ENCODE data around the gene IQSEC2. TPM values are rescaled to one million over a fixed set of nuclear protein-coding genes. Genes with fewer than 3 reads are reported as not detected.

IQSEC2 gene
- 18.8 and 20.4 TPM in 2 replicates for total RNA-seq (2014; rRNA removed; shearing (Covaris generic))

GRCh38 chrX:53281321-53281822 lies at the start of gene IQSEC2:
TSS of gene IQSEC2 (minus strand) at chrX:53281584.
- peak; percentile 88 for DNase-seq (ENCODE audit: low read depth)

GRCh38 chrX:53330331-53330730 lies 48.9 kb upstream of the IQSEC2 start:
- no peak for DNase-seq (ENCODE audit: low read depth)

- no peak for DNase-seq (ENCODE audit: low read depth)
These were observed 43.4 kb upstream of the IQSEC2 start for GRCh38 chrX:53324803-53325202.

GRCh38 chrX:53324085-53324484 lies 42.7 kb upstream of the IQSEC2 start:
- DNase-seq (ENCODE audit: low read depth) = no peak

GRCh38 chrX:53323196-53323595 lies 41.8 kb upstream of the IQSEC2 start:
- peak; percentile 47 for DNase-seq (ENCODE audit: low read depth)

- no peak for DNase-seq (ENCODE audit: low read depth)
These were observed 40.6 kb upstream of the IQSEC2 start for GRCh38 chrX:53321943-53322497.

GRCh38 chrX:53321230-53321942 lies 40.0 kb upstream of the IQSEC2 start:
- no peak for DNase-seq (ENCODE audit: low read depth)

GRCh38 chrX:53320543-53321229 lies 39.3 kb upstream of the IQSEC2 start:
- DNase-seq (ENCODE audit: low read depth) = no peak

GRCh38 chrX:53319614-53320542 lies 38.5 kb upstream of the IQSEC2 start:
- DNase-seq (ENCODE audit: low read depth) = no peak

GRCh38 chrX:53318766-53319353 lies 37.5 kb upstream of the IQSEC2 start:
- no peak for DNase-seq (ENCODE audit: low read depth)

GRCh38 chrX:53317365-53318069 lies 36.1 kb upstream of the IQSEC2 start:
- peak; percentile 54 for DNase-seq (ENCODE audit: low read depth)

GRCh38 chrX:53316860-53317237 lies 35.5 kb upstream of the IQSEC2 start:
- DNase-seq (ENCODE audit: low read depth) = no peak

- DNase-seq (ENCODE audit: low read depth) = no peak
These were observed 34.9 kb upstream of the IQSEC2 start for GRCh38 chrX:53316111-53316859.

GRCh38 chrX:53313728-53314105 lies 32.3 kb upstream of the IQSEC2 start:
- DNase-seq (ENCODE audit: low read depth) = peak; percentile 80

- DNase-seq (ENCODE audit: low read depth) = peak; percentile 82
These were observed 31.8 kb upstream of the IQSEC2 start for GRCh38 chrX:53312946-53313727.

- no peak for DNase-seq (ENCODE audit: low read depth)
These were observed 28.5 kb upstream of the IQSEC2 start for GRCh38 chrX:53309837-53310236.

- DNase-seq (ENCODE audit: low read depth) = no peak
These were observed 27.5 kb upstream of the IQSEC2 start for GRCh38 chrX:53308836-53309235.

GRCh38 chrX:53305996-53306937 lies 24.9 kb upstream of the IQSEC2 start:
- no peak for DNase-seq (ENCODE audit: low read depth)
